Stromal cell of bone marrow (primary cell): Measurements from ENCODE around the gene SH3GLB1.
A peak's percentile ranks its signal among the peaks of the same experiment; 100 is the strongest.
"Not testable (repeated sequence)": the region's sequence is repeated elsewhere in the genome, so short reads cannot be mapped to it uniquely, and the experiment has no call there.

ENCODE experiments used
- DNase-seq: peaks from one replicate; pipeline ENCODE4 v3.0.0-alpha.2; 2012; ENCODE audit warnings: low read depth

The SH3GLB1 gene

GRCh38 chr1:86704458-86704971, at the start of gene SH3GLB1:
Gene SH3GLB1, plus strand, starts transcription at chr1:86704576. Its CDS starts 324 bp downstream, at chr1:86704900.
- peak; percentile 60 for DNase-seq

- DNase-seq = not testable (repeated sequence)
These were observed 46.0 kb upstream of the SH3GLB1 start for GRCh38 chr1:86658381-86658780.

GRCh38 chr1:86666368-86666767, 38.0 kb upstream of the SH3GLB1 start:
- no peak for DNase-seq

GRCh38 chr1:86687595-86687994, 16.8 kb upstream of the SH3GLB1 start:
- DNase-seq = no peak

- no peak for DNase-seq
These were observed 11.7 kb upstream of the SH3GLB1 start for GRCh38 chr1:86692641-86693040.

GRCh38 chr1:86695400-86695799, 9.0 kb upstream of the SH3GLB1 start:
- DNase-seq = no peak

GRCh38 chr1:86696522-86696921, 7.9 kb upstream of the SH3GLB1 start:
- no peak for DNase-seq

GRCh38 chr1:86699186-86699585, 5.2 kb upstream of the SH3GLB1 start:
- no peak for DNase-seq

- no peak for DNase-seq
These were observed 2.6 kb upstream of the SH3GLB1 start for GRCh38 chr1:86701731-86702130.

GRCh38 chr1:86702954-86703494, 1.4 kb upstream of the SH3GLB1 start:
- not testable (repeated sequence) for DNase-seq

GRCh38 chr1:86703696-86704457, 499 bp upstream of the SH3GLB1 start:
- DNase-seq = no peak

GRCh38 chr1:86704972-86705664, 742 bp downstream of the SH3GLB1 start:
- no peak for DNase-seq

GRCh38 chr1:86705665-86705985, 1.2 kb downstream of the SH3GLB1 start:
- no peak for DNase-seq

GRCh38 chr1:86706018-86706635, 1.8 kb downstream of the SH3GLB1 start:
- no peak for DNase-seq

GRCh38 chr1:86708920-86709319, 4.5 kb downstream of the SH3GLB1 start:
- DNase-seq = no peak

- DNase-seq = no peak
These were observed 7.9 kb downstream of the SH3GLB1 start for GRCh38 chr1:86712088-86712860.

- DNase-seq = no peak
These were observed 9.1 kb downstream of the SH3GLB1 start for GRCh38 chr1:86713477-86713876.

GRCh38 chr1:86714159-86714558, 9.8 kb downstream of the SH3GLB1 start:
- DNase-seq = no peak

- no peak for DNase-seq
These were observed 10.3 kb downstream of the SH3GLB1 start for GRCh38 chr1:86714561-86715244.

- no peak for DNase-seq
These were observed 14.4 kb downstream of the SH3GLB1 start for GRCh38 chr1:86718786-86719185.

- DNase-seq = no peak
These were observed 27.0 kb downstream of the SH3GLB1 start for GRCh38 chr1:86731416-86731815.
